GM21515 (cell line): ENCODE measurements around the gene MAN2A1.
"Not testable (repeated sequence)": the region's sequence is repeated elsewhere in the genome, so short reads cannot be mapped to it uniquely, and the experiment has no call there.

Experiments used
- ATAC-seq: cut with Tn5 transposase; IDR thresholded peaks from one replicate; pipeline ENCODE4 v1.9.1; 2021; ENCODE audit not compliant: unreplicated experiment

Gene MAN2A1

DNA sequence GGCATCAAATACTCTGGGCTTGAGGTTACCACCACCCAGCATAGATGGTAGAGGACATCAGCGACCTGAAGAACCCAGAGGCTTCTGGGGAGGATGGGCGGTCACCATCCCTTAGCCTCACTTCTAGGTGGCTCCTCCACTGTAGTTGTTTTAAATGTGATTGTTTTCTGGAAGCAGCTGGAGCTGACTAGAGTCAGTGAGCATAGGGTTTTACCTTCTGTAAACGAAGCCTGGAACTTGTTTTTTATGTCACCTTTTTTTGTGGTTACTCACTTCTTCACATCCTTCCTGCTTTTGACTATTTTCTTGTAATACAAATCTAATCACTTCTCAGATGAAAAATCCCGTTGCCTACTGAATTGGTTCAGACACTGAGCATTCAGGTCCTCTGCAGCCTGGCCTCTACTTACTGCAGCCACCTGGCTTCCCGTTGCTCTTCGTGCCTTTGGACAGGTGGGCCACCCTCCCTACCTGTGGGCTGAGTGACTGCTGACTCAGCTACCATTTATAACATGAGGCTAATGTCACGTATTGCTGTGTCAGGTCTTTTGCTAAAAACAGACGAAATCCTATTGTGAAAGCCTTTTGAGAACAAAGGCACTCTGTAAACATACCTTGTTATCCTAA lies 167.8 kb downstream of the MAN2A1 start:
- no peak for ATAC-seq

DNA sequence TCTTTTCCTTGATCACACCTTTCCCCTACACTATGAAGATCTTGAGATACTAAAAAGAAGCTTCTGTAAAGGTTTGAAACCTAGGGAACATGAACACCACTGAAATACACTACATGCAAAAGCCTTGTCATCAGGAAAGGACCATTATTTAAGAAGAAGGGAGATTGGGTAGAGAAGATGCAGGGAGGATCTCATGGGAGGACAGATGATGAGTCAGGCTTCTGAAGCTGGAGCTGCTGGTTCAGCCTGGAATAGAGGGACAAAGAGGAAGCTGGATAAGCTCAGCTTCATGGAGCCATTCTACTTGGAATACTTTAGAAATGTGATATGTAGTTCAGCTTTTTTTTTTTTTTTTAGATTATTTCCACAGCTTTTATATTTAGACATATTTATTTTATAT lies 169.8 kb downstream of the MAN2A1 start:
- no peak for ATAC-seq

- ATAC-seq: no peak
Observed at GRCh38 chr5:109862301-109862700, 172.6 kb downstream of the MAN2A1 start.

GRCh38 chr5:109863752-109864151 lies 174.0 kb downstream of the MAN2A1 start:
- no peak for ATAC-seq

- no peak for ATAC-seq
Observed at GRCh38 chr5:109865637-109866036, 175.9 kb downstream of the MAN2A1 start.

GRCh38 chr5:109866051-109866450 lies 176.3 kb downstream of the MAN2A1 start:
- ATAC-seq: no peak

DNA sequence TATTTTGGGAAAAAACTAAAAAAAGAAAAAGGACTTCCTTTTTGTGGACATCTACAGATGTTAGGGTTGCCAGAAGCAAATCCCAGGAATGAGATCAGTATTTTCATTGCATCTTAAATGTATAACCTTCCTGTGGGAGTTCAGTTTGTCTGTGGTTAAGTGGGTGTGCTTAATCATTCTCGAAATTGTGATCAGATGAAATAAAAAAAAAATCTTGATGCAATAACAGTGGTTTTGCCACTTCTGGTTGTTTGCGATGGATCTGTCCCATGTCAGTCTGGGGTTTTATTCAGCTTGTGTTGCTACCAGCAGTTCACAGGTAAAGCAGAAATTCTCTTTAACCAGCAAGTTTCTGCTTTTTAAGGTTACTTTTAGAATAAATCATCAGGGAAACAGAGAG lies 179.0 kb downstream of the MAN2A1 start:
- no peak for ATAC-seq

GRCh38 chr5:109873687-109874086 lies 184.0 kb downstream of the MAN2A1 start:
- ATAC-seq: no peak

- no peak for ATAC-seq
Observed at GRCh38 chr5:109874108-109874507, 184.4 kb downstream of the MAN2A1 start.

DNA sequence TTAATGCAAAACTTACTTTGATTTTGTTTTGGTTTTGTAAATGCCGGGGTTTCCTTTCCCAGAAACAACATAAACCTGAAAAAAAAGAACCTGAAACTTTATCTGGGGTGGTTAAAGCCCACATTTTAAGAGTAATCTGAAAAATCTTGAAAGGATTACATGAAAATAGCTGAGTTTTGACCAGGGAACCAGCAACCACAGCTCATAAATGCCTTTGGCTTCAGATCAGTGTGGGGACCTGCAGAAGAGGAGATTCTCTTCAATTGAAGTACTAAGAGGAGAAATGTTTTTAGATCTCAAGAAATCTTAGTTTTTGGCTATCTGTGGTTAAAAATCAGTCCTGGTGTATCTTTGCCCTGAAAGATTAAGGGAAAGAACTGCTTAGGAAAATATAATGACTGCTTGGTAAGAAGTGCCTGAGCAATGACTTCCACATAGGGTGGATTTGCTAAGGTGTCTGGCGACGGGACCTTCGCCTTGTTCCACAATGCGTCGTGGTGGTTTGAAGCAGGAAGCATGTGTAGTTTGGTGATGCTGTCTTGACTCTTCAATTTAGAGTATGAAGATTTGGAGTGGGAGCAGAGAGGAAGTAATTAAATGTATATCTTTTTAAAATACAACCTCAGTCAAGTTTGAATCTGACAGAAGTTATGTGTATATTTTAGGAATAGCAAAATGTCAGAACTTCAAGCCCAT lies 186.5 kb downstream of the MAN2A1 start:
- ATAC-seq: no peak

- no peak for ATAC-seq
Observed at GRCh38 chr5:109876941-109877669, 187.4 kb downstream of the MAN2A1 start.

- no peak for ATAC-seq
Observed at GRCh38 chr5:109877670-109878045, 187.9 kb downstream of the MAN2A1 start.

DNA sequence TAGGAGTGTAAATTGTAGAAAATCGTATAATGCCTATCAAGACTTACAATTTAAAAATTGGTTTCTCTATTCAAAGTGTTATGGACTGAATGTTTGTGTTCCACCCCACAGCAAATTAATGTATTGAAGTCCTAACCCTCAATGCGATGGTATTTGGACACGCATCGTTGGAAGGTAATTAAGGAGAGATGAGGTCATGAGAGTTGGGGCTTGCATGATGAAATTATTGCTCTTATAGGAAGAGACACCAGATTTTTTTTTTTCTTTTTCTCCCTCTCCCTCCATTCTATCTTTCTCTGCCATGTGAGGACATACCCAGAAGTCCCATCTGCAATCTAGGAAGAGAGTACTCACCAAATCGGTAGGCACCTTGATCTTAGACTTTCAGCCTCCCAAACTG lies 189.2 kb downstream of the MAN2A1 start:
- ATAC-seq: no peak

- no peak for ATAC-seq
Observed at GRCh38 chr5:109880907-109881685, 191.4 kb downstream of the MAN2A1 start.

GRCh38 chr5:109882546-109882945 lies 192.8 kb downstream of the MAN2A1 start:
- no peak for ATAC-seq

GRCh38 chr5:109884676-109885075 lies 194.9 kb downstream of the MAN2A1 start:
- no peak for ATAC-seq

DNA sequence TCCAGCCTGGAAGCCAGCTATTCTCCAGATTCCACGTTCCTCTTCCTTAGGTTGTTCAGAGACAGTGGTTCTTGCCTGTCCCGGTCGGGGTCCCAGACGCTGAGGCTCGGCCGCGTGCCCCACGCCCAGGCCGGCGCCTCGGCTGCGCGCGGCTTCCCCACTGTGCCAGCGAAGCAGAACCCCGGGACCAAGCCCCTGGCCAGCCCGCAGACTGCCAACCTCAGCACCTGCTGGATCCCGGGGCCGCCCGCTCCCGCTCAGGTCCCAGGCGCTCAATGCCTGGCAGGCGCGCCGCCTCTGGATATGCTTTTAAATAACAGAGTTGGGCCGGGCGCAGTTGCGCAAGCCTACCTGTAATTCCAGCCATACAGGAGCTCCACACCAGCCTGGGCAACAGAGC lies 195.5 kb downstream of the MAN2A1 start:
- ATAC-seq: no peak

DNA sequence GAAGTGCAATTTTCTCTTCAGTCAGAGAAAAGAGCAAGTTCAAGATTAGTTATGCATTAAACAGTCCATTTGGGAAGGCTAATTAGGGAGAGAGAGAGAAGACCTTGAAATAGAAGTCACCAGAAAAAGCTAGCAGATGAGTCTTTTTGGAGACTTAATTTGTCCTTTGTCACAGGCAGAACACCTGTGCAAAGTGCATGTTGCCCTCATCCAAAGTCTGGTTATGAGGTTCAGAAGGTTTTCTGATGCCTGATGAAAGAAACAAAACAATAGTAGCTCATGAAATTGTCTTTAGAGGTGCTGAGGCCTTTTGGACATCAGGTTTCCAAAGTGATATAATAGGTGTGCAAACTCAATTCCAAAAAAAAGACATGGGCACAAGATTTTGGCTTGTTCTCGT lies 199.3 kb downstream of the MAN2A1 start:
- ATAC-seq: no peak

DNA sequence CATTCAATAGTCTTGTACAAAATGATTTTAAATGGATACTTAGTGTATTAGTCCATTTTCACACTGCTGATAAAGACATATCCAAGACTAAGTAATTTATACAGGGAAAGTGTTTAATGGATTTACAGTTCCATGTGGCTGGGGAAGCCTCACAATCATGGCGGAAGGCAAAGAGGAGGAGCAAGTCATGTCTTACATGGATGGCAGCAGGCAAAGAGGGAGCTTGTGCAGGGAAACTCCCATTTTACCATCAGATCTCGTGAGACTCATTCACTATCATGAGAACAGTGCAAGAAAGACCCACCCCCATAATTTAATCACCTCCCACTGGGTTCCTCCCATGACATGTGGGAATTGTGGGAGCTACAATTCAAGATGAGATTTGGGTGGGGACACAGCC lies 203.5 kb downstream of the MAN2A1 start:
- ATAC-seq: not testable (repeated sequence)

DNA sequence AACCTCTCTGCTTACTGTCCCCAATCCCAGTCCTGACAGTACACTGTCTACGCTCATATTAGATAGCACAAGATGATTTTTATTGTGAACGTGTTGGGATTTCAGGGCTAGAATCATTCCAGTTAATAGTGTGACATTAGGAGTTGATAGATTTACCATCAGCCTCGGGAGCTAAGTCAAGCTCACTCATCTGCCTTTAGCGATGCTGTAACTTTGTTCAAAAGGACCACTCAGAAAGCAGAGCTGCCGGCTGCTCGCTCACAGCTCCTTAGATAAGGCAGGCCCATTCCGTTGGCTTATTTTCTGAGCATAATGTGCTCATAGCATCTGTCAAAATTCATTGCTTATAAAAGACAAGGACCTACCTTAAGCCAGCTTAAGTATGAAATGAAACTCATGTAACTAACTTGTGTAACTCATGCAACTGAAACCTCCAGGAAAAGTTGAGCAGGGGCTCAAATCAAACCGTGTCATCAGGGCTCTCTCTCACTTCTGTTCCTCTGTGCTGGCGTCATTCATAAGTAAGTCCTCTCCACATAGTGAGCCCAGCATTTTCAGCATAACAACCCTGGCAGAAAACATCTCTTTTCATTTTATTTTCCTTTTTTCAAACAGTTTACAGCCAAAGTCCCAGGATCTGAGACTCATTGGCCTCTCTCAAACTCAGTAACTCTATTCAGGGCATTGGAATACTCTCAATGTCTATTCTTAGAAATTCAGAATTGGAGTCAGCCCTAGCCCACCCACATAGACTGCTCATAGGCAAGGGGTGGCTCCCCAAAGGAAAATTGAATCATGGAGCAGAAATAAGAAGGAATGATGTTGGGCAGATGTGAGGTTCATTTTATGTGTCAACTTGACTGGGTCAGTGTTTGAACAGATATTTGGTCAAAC lies 208.8 kb downstream of the MAN2A1 start:
- ATAC-seq: no peak

- ATAC-seq: no peak
Observed at GRCh38 chr5:109899163-109899535, 209.4 kb downstream of the MAN2A1 start.
